NT2/D1 (cell line): ENCODE results near the gene NRL.

Experiments
- DNase-seq: peaks from one replicate; pipeline ENCODE4 v3.0.0-alpha.2; 2011; ENCODE audit warnings: low read depth, low spot score
- H3K27me3 ChIP-seq: 2 replicates; pipeline ENCODE4 v1.6.0; 2011; ENCODE audit warnings: mild to moderate bottlenecking; ENCODE audit not compliant: insufficient read length, insufficient read depth
- H3K36me3 ChIP-seq: 2 replicates; pipeline ENCODE4 v1.6.1; 2011; ENCODE audit warnings: mild to moderate bottlenecking, low read length, mixed read lengths; ENCODE audit not compliant: insufficient read depth, insufficient read length
- H3K4me1 ChIP-seq: 2 replicates; pipeline ENCODE4 v1.5.1; 2011; ENCODE audit not compliant: insufficient read depth, insufficient read length
- H3K4me3 ChIP-seq: 2 replicates; pipeline ENCODE4 v1.5.1; 2011; ENCODE audit warnings: low read depth; ENCODE audit not compliant: insufficient read length
- H3K9ac ChIP-seq: 2 replicates; pipeline ENCODE4 v1.6.0; 2011; ENCODE audit warnings: low read depth; ENCODE audit not compliant: insufficient read length
- H3K9me3 ChIP-seq: 2 replicates; pipeline ENCODE4 v1.5.1; 2011; ENCODE audit warnings: mild to moderate bottlenecking, low read length; ENCODE audit not compliant: insufficient read depth
- SUZ12 ChIP-seq: IDR thresholded peaks from 2 replicates; pipeline ENCODE4 v1.6.1; 2011; ENCODE audit not compliant: insufficient read length, insufficient read depth; ENCODE audit errors: extremely low read depth
- YY1 ChIP-seq: IDR thresholded peaks from 2 replicates; pipeline ENCODE4 v1.6.1; 2011; ENCODE audit not compliant: insufficient read length, insufficient read depth
- ZNF274 ChIP-seq: IDR thresholded peaks from 2 replicates; pipeline ENCODE4 v1.6.1; 2011; ENCODE audit warnings: mild to moderate bottlenecking, low read depth, low read length

NRL gene

DNA sequence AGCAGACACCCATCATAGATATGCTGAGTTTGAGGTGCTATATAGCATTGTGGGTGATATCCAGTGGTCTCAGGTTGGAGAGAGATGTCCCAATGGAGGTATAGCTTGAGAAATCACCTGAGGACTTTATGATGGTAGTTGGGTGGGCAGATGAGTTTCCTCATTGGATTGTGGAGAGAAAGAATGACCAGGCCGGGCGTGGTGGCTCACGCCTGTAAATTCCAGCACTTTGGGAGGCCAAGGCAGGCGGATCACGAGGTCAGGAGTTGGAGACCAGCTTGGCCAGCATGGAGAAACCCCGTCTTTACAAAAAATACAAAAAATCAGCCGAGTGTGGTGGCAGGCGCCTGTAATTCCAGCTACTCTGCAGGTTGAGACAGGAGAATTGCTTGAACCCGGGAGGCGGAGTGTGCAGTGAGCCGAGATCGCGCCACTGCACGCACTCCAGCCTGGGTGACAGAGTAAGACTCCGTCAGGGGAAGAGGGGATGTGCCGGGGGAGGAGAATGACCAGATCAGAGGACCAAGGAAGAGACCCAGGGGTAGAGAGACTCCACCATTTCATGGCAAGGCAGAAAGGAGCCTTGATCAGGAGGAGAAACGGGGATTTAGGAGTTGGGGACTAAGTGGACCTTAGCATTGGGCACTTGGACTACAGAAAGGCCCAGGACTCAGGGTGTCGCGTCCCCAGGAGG, 21.4 kb downstream of the NRL start:
- no peak for DNase-seq
- Histone ChIP-seq H3K9me3 (no peaks in the 10 kb centered on the region), H3K4me1 (peaks cover 5% of the 10 kb centered on the region), H3K4me3 (no peak overlapping the region), H3K27me3 (peaks cover 11% of the 10 kb centered on the region), H3K9ac (no peak overlapping the region), H3K36me3 (peaks cover 13% of the 10 kb centered on the region)
- TF ChIP-seq SUZ12 = no peak
- no peak for TF ChIP-seq ZNF274
- no peak for TF ChIP-seq YY1

DNA sequence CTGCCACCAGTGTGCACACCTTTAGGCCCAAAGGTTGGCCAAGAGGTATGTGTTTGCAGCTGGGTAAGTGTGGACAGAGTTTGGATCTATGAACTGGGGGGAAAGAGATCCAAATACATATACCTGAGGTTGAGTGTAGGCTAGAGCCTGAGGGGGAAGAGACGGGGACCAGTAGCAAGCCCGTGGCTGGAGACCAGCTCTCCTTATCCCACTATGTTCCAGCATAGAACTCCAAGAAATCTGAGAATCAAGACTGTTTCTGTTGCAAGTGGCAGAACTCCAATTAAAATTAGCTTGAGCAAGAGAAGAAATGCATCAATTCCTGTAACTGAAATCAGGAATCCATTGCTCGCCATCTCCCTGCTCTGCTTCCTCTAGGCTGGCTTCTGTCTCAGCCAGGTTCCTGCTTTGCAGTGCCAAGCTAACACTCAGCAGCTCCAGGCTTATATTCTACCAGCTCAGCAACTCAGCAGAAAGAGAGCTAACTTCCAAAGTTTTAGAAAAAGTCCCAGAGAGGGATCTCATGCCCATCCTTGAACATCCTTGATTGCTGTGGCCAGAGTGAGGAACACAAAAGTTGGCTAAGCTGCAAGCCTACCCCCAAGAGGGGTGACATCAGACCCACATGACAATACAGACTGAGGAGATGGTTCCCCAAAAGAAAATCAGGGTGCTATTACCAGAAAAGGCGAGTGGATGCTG, 22.1 kb downstream of the NRL start:
- no peak for TF ChIP-seq SUZ12
- no peak for TF ChIP-seq ZNF274
- TF ChIP-seq YY1 = no peak

DNA sequence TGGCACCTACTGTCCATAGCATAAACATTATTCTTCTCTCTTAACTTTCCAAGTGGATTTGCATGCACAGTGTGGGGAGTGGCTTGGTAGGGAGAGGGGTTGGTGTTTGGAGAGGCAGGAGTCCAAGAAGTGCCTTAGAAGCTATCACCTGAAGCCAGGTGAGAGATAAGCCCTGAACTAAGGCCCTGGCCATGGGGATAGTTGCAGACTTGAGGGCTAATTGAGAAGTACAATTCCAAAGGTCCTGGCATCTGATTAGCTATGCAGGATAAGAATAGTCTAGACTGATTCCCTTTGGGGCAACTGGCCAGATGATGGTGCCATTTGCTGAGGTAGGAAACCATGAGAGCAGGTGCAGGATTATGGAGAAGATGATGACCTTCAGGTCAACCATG, 22.6 kb downstream of the NRL start:
- H3K27me3 ChIP-seq = peaks cover 11% of the 10 kb centered on the region
- peaks cover 5% of the 10 kb centered on the region for H3K4me1 ChIP-seq
- no peak overlapping the region for H3K4me3 ChIP-seq
- no peak for DNase-seq
- peaks cover 8% of the 10 kb centered on the region for H3K36me3 ChIP-seq
- no peaks in the 10 kb centered on the region for H3K9me3 ChIP-seq
- H3K9ac ChIP-seq = no peak overlapping the region
- no peak for TF ChIP-seq ZNF274
- no peak for TF ChIP-seq YY1
- TF ChIP-seq SUZ12 = no peak

More for the DNA sequence above, 22.1 kb downstream of the NRL start:
- Histone ChIP-seq H3K27me3 (peaks cover 11% of the 10 kb centered on the region), H3K4me3 (no peak overlapping the region), H3K36me3 (peaks cover 8% of the 10 kb centered on the region), H3K9ac (no peak overlapping the region), H3K9me3 (no peaks in the 10 kb centered on the region), H3K4me1 (peaks cover 5% of the 10 kb centered on the region)
- no peak for DNase-seq

DNA sequence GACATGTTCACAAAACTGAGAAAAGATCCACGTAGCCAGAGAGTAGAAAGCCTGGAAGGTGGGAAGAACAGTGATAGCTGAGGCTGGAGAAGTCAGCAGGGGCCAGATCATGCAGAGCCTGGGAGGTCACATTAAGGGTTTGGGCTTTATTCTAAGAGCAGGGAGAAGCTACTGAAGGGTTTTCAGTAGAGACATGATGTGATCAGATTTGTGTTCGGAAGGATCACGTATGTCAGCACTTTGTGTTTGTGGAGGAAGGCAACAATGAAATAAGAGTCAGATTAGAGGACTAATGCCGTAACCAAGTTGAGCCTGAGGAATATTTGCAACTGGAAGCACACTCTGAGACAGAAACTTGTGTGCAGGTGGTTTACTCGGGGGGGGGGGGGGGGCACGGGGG, 24.9 kb downstream of the NRL start:
- Histone ChIP-seq H3K4me3 (no peak overlapping the region), H3K4me1 (peaks cover 3% of the 10 kb centered on the region), H3K36me3 (no peaks in the 10 kb centered on the region), H3K9ac (no peak overlapping the region), H3K27me3 (peaks cover 11% of the 10 kb centered on the region), H3K9me3 (no peaks in the 10 kb centered on the region)
- TF ChIP-seq YY1 (no peak), ZNF274 (no peak), SUZ12 (no peak)
- no peak for DNase-seq

DNA sequence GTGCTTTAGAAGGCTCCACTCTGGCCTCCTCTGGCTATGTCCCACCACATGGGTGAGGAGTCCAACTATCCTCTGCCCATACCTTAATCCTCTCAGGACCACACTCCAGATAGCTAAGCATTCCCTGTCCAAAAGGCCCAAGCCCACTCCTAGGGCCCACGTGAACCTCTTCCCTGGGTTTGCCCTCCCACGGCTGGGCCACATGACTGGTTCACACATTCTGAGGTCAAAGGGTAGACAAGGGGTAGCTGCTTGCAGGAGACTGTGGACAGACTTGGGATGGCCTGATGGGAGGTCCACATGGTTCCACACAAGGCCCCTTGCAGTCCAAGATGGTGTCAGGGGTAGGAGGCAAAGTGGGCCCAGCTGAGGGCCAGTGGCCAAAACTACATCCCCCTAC, 26.7 kb downstream of the NRL start:
- Histone ChIP-seq H3K36me3 (no peaks in the 10 kb centered on the region), H3K4me3 (no peak overlapping the region), H3K27me3 (peaks cover 22% of the 10 kb centered on the region), H3K4me1 (no peaks in the 10 kb centered on the region), H3K9ac (no peak overlapping the region), H3K9me3 (no peaks in the 10 kb centered on the region)
- no peak for TF ChIP-seq ZNF274
- DNase-seq = no peak

DNA sequence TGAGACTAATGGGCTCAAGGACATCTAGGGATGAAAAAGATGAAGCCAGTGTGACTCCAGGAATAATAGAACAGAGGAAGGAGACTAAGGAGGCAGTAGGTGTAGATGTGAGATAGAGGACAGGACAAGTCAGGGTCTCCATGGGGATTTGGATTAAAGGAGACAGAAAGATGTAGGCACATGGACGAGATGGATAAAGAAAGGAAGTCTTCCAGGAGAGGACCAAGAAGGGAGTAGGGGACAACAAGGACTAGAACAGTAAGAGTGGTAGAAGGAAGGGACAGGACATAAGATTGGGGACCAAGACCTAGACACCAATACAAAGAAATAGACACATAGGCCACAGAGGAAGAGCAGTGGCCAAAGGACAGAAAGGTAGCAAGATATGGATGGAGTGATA, 27.7 kb downstream of the NRL start:
- Histone ChIP-seq H3K27me3 (peaks cover 24% of the 10 kb centered on the region), H3K9me3 (no peaks in the 10 kb centered on the region), H3K4me3 (no peak overlapping the region), H3K4me1 (no peaks in the 10 kb centered on the region), H3K36me3 (no peaks in the 10 kb centered on the region), H3K9ac (no peak overlapping the region)
- TF ChIP-seq ZNF274 (no peak), YY1 (no peak), SUZ12 (no peak)
- no peak for DNase-seq

DNA sequence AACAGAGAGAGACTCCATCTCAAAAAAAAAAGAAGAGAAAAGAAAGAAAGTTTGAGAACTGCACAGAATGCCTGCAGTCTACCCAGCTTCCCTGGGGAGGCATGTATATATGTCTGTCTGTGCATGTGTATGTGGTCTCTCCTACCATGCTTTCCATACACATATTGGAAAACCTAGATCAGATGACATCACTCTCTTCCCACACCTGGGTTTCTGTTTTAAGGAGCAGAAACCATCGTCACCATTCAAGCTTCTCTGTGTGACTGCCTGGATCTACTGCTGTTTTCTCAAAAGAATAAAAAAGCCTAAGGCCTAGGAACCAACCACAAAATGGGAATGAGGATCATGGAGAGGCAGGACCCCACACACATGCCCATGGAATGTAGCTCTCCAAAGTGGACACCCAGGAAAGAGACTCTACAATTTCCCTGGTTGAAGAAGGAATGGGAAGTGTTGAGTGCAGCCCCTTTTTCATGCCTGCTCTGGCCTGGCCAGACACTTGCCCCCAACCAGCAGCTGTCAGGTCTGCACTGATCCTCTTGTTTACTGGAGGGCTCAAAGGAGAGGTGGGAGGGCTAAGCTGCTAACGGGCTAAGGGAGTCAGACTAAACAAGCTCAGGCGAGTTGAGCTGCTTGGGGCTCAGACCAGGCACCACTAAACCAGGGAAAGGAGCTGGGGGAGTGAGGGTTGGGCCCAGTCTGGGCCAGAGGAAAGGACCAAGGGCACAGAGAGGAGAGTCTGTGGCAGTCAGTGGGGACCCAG, 28.4 kb downstream of the NRL start:
- Histone ChIP-seq H3K36me3 (no peaks in the 10 kb centered on the region), H3K4me3 (no peak overlapping the region), H3K9ac (no peak overlapping the region), H3K9me3 (no peaks in the 10 kb centered on the region), H3K27me3 (peaks cover 29% of the 10 kb centered on the region), H3K4me1 (no peaks in the 10 kb centered on the region)
- no peak for TF ChIP-seq YY1
- TF ChIP-seq SUZ12 = no peak
- no peak for DNase-seq
